Epithelial cell of proximal tubule (primary cell): ENCODE data around the gene EFHB. TPM values are rescaled to one million over a fixed set of nuclear protein-coding genes. Genes with fewer than 3 reads are reported as not detected.
"Not testable (repeated sequence)": the region's sequence is repeated elsewhere in the genome, so short reads cannot be mapped to it uniquely, and the experiment has no call there.

Experiments
- DNase-seq: peaks from one replicate; pipeline ENCODE4 v3.0.0-alpha.2; 2011; ENCODE audit warnings: low read depth
- H3K4me3 ChIP-seq: 2 replicates; pipeline ENCODE4 v1.5.1; 2011; ENCODE audit warnings: low read depth, mild to moderate bottlenecking, low read length
- total RNA-seq: library from RNA; depleted of rRNA; stranded (reverse); fragments of >200 nt; gene quantifications from 2 replicates; pipeline ENCODE4 v1.2.3, GENCODE V29; 2015
- TF ChIP-seq, protein P1 (sequence below): conservative IDR thresholded peaks from 2 replicates; pipeline ENCODE4 v1.5.1; 2012; ENCODE audit warnings: low read depth, mild to moderate bottlenecking, low read length

EFHB gene
- total RNA-seq, 1 donor from 2014 or later = 5.5 TPM

DNA sequence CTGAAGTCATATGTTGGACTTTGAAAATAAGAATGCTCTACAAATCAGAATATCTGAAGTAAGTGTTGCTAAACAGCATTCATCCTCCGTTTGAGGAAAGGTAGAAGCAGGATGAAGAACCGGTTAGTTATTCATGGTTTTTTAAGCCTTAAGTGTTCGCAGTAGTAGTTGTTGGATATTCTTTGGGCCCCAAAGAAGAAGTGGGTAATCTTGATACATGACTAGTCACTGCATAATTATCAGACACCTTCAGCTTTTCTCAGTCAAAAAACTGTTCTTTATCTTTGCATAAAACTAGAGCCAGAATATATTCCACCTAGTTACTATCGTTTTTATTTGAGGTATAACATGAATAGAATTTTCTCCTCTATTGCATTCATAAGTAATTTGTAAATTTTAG, 26.7 kb upstream of the EFHB start:
- TF ChIP-seq, protein P1, sequence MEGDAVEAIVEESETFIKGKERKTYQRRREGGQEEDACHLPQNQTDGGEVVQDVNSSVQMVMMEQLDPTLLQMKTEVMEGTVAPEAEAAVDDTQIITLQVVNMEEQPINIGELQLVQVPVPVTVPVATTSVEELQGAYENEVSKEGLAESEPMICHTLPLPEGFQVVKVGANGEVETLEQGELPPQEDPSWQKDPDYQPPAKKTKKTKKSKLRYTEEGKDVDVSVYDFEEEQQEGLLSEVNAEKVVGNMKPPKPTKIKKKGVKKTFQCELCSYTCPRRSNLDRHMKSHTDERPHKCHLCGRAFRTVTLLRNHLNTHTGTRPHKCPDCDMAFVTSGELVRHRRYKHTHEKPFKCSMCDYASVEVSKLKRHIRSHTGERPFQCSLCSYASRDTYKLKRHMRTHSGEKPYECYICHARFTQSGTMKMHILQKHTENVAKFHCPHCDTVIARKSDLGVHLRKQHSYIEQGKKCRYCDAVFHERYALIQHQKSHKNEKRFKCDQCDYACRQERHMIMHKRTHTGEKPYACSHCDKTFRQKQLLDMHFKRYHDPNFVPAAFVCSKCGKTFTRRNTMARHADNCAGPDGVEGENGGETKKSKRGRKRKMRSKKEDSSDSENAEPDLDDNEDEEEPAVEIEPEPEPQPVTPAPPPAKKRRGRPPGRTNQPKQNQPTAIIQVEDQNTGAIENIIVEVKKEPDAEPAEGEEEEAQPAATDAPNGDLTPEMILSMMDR = no peak

DNA sequence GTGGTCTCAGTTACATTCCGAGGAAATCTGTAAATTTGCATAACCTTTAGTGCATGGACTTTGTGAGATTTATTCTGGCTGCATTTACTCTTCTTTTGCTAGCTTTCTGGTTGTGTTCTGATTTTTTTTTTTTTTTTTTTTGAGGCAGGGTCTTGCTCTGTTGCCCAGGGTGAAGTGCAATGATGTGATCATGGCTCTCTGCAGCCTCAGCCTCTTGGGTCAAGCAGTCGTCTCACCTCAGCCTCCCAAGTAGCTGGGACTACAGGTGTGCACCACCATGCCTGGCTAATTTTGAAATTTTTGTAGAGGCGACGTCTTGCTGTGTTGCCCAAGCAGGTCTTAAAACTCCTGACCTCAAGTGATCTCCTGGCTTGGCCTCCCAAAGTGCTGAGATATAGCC, 25.5 kb upstream of the EFHB start:
- DNase-seq = no peak
- TF ChIP-seq, protein P1 = no peak
- H3K4me3 ChIP-seq = no peak overlapping the region

More for the DNA sequence above, 26.7 kb upstream of the EFHB start:
- no peak overlapping the region for H3K4me3 ChIP-seq
- DNase-seq = no peak

DNA sequence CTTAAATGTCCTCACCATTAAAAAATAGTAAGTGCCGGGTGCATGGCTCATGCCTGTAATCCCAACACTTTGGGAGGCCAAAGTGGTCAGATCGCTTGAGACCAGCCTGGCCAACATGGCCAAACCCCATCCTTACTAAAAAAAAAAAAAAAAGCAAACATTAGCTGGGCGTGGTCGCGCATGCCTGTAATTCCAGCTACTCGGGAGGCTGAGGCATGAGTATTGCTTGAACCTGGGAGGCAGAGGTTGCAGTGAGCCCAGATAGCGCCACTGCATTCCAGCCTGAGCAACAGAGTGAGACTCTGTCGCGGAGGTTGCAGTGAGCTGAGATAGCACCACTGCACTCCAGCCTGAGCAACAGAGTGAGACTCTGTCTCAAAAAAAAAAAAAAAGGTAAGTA, 23.3 kb upstream of the EFHB start:
- not testable (repeated sequence) for DNase-seq

DNA sequence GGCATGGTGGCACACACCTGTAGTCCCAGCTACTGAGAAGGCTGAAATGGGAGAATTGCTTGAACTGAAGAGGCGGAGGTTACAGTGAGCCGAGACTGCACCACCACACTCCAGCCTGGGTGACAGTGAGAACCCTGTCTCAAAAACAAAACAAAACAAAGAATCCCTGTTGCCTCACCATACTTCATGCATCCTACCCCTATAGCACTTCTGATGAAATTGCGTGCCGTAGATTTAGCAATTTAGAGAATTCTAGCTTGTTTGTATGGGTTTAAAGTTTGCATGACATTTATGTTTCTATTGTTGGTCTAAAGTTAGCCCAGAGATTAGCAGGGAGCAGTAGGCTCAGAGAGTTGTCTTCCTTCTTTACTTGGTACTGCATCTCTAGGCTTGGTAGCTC, 20.7 kb upstream of the EFHB start:
- TF ChIP-seq, protein P1 = no peak
- no peak for DNase-seq
- no peak overlapping the region for H3K4me3 ChIP-seq

More for the DNA sequence above, 23.3 kb upstream of the EFHB start:
- H3K4me3 ChIP-seq = not testable (repeated sequence)

DNA sequence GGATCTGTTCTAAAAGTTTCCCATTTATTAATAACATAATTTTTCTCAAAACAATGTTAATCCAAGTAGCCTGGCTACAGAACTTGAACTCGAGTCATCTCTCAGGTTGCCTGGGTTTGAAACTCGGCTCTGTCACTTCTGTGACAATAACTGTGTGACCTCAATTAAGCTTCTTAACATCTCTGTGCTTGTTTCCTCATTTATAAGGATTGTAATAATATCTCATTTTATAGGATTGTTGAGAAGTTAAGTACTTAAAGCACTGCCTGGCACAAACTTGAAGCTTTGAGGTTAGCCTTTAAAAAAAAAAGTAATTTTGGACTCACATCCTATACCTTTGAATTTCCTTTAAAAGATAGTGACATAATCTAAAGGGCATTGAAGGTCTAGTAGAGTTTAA, 16.3 kb upstream of the EFHB start:
- TF ChIP-seq, protein P1 = no peak
- DNase-seq = no peak
- no peak overlapping the region for H3K4me3 ChIP-seq

DNA sequence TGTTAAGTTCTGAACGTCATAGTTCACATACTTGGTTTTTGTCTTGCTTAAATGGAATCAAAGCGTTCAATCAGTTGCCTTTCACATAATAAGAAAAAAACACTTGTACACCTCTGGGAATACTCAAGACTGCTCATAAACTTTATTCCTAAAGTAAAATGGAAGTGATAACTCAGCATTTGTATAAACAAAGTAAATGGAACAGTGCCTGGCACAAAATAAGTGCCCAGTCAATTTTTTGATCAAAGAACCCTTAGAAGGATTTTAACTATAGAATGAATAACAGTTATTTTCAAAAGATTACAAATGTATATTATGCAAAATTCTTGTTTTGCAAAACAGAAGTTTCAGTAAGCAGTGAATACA, 14.2 kb upstream of the EFHB start:
- no peak for DNase-seq
- TF ChIP-seq, protein P1 = no peak
- H3K4me3 ChIP-seq = peak overlapping the region; percentile 82

DNA sequence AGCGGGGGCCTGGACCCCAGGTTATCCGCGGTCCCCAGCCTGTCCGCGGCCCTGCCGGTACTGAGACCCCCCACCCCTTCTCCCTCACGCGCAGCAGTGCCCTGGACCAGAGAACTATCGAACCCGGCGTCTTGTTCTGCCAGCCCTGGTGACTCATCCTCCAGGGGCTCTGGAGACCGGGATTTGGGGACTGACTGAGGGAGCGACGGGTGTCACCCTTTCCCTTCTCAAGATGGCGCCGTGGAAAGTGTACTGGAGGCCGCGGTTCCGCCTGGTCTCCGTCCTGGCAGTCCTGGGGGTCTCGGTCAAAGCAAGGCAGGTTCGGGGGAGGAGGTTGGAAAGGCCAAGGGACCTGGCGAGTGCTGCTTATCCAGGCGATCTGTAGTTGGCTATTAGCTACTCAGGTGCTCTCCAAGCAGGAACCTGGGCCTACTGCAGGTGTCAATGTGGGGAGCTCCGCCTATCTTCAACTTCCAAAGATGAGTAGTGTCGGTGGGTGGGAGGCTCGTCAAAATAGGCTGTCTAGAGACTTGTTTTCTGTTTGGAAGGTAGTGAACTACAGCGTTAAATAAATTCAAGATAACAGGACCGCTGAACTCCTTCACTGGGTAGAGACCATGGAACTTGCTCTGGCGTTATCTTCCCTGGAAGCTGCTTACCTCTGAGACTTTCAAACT, 13.7 kb upstream of the EFHB start:
- no peak for DNase-seq
- TF ChIP-seq, protein P1 = no peak
- H3K4me3 ChIP-seq = peak overlapping the region; percentile 82
